GM12892 (cell line): ENCODE data around the gene ADGRL1.

Experiments
- DNase-seq: peaks from one replicate; pipeline ENCODE4 v3.0.0; 2011; ENCODE audit not compliant: insufficient read length
- FAIRE-seq: peaks from 2 replicates; lab custom pipeline; 2011; peaks lifted over from hg19 to GRCh38; lab: Jason Lieb, UNC
- POLR2A ChIP-seq: IDR thresholded peaks from 2 replicates; pipeline ENCODE4 v1.6.1; 2011; ENCODE audit warnings: low read depth, low read length, control low read depth
- POLR2AphosphoS5 ChIP-seq: IDR thresholded peaks from 2 replicates; pipeline ENCODE4 v1.6.1; 2011; ENCODE audit warnings: low read depth, low read length, control low read depth
- TAF1 ChIP-seq: IDR thresholded peaks from 2 replicates; pipeline ENCODE4 v1.6.1; 2011; ENCODE audit warnings: low read depth, mild to moderate bottlenecking, control low read depth, low read length, borderline replicate concordance

ADGRL1 gene

GRCh38 chr19:14112051-14112808 is 93.7 kb downstream of the ADGRL1 start:
- TF ChIP-seq TAF1 = no peak
- no peak for TF ChIP-seq POLR2A
- no peak for TF ChIP-seq POLR2AphosphoS5
- FAIRE-seq = no peak
- no peak for DNase-seq

GRCh38 chr19:14111486-14111885 is 94.5 kb downstream of the ADGRL1 start:
- FAIRE-seq (no peak), DNase-seq (no peak)
- TF ChIP-seq POLR2A = no peak
- no peak for TF ChIP-seq POLR2AphosphoS5
- no peak for TF ChIP-seq TAF1

GRCh38 chr19:14110650-14111049 is 95.3 kb downstream of the ADGRL1 start:
- no peak for FAIRE-seq

DNA sequence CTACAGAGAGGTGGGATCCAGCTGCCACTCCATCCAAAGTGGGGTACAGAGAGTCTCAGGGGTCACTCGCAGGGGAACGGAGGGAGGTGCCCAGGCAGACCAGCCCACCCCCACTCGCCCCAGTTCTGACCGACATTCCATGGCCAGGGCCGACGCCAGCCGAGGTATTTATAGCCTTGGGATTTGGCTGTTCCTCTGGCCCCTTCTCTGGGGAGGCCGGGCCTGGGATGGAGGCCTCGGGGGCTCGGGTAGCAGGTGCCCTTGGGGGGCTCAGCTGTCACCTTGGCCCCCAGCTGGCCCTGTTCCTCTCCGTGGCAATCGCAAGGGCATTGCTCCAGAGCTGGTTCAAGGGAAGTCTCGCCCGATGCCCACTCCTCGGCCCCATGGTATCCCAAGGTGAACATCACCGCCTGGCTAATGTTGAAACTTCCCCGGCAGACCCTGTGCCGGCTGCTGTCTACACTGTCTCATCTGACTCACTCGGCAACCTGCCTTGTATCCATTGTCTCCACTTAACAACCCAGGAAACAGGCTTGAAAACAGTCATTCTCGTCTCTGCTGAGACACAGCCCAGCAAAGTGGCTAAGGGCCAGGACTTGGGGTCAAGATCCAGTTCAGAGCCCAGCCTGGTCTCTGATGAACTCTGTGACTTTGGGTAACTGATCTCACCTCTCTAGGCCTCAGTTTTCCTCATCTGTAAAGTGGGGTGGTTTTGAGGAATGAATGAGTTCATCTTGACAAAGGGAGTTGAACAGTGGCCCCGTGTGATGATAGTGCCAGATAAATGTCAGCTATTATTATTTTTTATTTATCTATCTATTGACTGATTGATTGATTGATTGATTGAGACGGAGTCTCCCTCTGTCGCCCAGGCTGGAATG is 98.1 kb downstream of the ADGRL1 start:
- TF ChIP-seq POLR2A = no peak
- no peak for TF ChIP-seq POLR2AphosphoS5
- TF ChIP-seq TAF1 = no peak
- DNase-seq (no peak), FAIRE-seq (no peak)

More at GRCh38 chr19:14110650-14111049, 95.3 kb downstream of the ADGRL1 start:
- no peak for TF ChIP-seq POLR2A
- no peak for TF ChIP-seq TAF1
- no peak for TF ChIP-seq POLR2AphosphoS5
- no peak for DNase-seq

DNA sequence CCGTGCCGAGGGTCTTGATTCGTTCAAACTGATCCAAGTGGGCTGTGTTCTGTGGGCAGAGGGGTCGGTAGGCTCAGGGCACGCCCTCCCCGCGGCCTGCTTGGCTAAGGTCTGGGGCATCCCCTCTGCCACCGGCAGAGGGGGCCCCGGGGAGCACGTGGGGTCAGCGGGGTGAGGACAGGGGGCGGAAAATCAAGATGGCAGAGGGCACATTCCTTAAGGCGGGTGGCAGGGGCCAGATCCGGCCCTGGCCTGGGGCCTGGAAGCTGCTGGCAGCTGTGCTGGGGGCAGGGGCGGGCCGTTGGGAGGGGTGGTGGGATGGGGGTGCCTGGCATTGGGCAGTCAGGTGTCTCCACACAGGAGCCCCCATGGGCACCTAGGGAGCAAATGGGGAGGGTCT is 99.1 kb downstream of the ADGRL1 start:
- no peak for FAIRE-seq
- TF ChIP-seq POLR2AphosphoS5 (no peak), TAF1 (no peak), POLR2A (no peak)
- no peak for DNase-seq

DNA sequence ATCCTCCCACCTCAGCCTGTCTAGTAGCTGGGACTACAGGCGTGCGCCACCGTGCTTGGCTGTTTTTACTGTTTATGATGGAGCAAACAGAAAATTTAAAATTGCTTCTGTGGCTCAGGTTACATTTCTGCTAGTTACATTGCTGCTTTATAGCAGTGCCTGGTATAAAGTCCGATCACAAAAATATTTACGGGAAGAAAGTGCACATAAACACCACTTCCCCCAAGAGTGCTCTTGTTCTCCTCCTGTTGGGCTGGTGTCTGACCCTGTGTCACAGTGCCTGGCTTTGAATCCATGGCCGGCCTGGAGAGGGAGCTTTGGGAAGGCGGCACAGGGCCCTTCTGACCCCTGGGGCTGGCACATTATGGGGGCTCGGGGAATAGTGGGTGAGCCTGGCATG is 100.3 kb downstream of the ADGRL1 start:
- DNase-seq = no peak
- no peak for TF ChIP-seq POLR2AphosphoS5
- no peak for TF ChIP-seq POLR2A
- TF ChIP-seq TAF1 = no peak
- FAIRE-seq = no peak

DNA sequence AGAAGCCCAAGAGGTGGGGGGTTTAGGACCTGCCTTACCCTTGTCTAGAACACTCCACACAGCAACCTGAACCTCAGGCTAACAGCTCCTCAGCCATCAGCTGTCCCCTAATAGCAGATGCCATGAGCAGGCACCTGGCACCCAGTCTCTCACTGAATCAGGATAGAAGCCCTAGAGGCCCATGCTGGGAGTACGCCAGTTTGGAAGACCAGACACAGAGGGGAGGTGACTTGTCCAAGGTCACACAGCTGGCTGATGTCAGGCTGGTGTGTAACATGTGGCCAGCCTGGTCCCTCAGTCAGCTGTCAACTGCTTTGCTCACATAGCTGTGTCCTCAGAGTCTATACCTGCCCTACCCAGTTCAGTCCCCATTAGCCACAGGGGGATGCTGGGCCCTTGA is 102.7 kb downstream of the ADGRL1 start:
- FAIRE-seq (no peak), DNase-seq (no peak)
- TF ChIP-seq TAF1 = no peak
- TF ChIP-seq POLR2A = no peak
- no peak for TF ChIP-seq POLR2AphosphoS5

- no peak for TF ChIP-seq TAF1
- no peak for TF ChIP-seq POLR2A
- no peak for TF ChIP-seq POLR2AphosphoS5
- DNase-seq = no peak
- FAIRE-seq = no peak
Observed at GRCh38 chr19:14102756-14103155, 103.2 kb downstream of the ADGRL1 start.

- TF ChIP-seq POLR2A (no peak), TAF1 (no peak), POLR2AphosphoS5 (no peak)
- FAIRE-seq (no peak), DNase-seq (no peak)
Observed at GRCh38 chr19:14102102-14102696, 103.8 kb downstream of the ADGRL1 start.

GRCh38 chr19:14101003-14101545 is 104.9 kb downstream of the ADGRL1 start:
- DNase-seq = no peak
- TF ChIP-seq POLR2A = no peak
- no peak for TF ChIP-seq POLR2AphosphoS5
- TF ChIP-seq TAF1 = no peak
- no peak for FAIRE-seq
